ENCODE results near the gene DBNDD1. TPM values are rescaled to one million over a fixed set of nuclear protein-coding genes. Genes with fewer than 3 reads are reported as not detected.

The DBNDD1 gene
- total and polyA plus RNA-seq, 2 donors (not counting 3 experiments of a cell fraction or from before 2014, with no cell fraction given), result 28.2 to 45.7 TPM

DNA sequence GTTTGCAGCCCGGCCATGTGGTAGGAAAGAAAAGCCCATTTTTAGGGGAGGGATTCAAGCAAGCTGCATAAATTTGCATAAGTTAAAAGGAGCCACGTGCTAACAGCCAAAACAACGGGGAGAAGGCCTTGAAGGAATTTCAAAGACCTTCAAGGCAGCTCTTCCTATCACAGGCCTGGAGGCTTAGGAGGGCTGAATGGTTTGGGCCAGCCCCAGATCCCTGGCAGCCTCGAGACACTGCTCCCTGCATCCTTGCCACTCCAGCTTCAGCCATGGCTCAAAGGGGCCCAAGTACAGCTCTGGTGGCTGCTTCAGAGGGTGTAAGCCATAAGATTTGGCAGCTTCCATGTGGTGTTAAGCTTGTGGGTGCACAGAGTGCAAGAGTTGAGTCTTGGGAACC, 35.3 kb upstream of the DBNDD1 start:
- Histone ChIP-seq H2AFZ (ENCODE audit: low read depth, low read length) (no peak overlapping the region), H4K20me1 (replicated peaks; ENCODE audit: control insufficient read depth, extremely low read depth, insufficient read depth, low read length) (no peaks in the 10 kb centered on the region), H3K9ac (replicated peaks; ENCODE audit: extremely low read depth, insufficient read depth, low read length) (no peak overlapping the region), H3K9me1 (replicated peaks; ENCODE audit: control insufficient read depth, extremely low read depth, insufficient read depth, low read length) (no peaks in the 10 kb centered on the region), H3K4me3 (replicated peaks in 1 of 3; ENCODE audit: insufficient read depth in 1 of 3, low read depth in 1 of 3, low read length in 3 of 3) (no peak overlapping the region), H3K27me3 (ENCODE audit: control insufficient read depth in 2 of 2, insufficient read depth in 2 of 2, low read length in 2 of 2) (peaks cover 0 to 2% of the 10 kb centered on the region in 2 experiments), H3K4me2 (ENCODE audit: insufficient read depth, low read length) (no peak overlapping the region), H3K9me3 (replicated peaks; ENCODE audit: control insufficient read depth, insufficient read depth, low read length) (no peaks in the 10 kb centered on the region), H3K4me1 (ENCODE audit: control insufficient read depth, extremely low read depth, insufficient read depth, low read length) (no peaks in the 10 kb centered on the region), H3K79me2 (ENCODE audit: control insufficient read depth, insufficient read depth, low read length) (no peaks in the 10 kb centered on the region), H3K36me3 (ENCODE audit: control insufficient read depth in 2 of 2, extremely low read depth in 1 of 2, insufficient read depth in 2 of 2, low read length in 2 of 2) (no peaks in the 10 kb centered on the region), H3K27ac (ENCODE audit: insufficient read depth, low read depth, low read length) (no peak overlapping the region)
- FAIRE-seq (no peak), DNase-seq (ENCODE audit: low read depth, low spot score) (no peak)
- ChIA-PET POLR2A (no interaction called here), CTCF (interaction anchor here (1.2 kb wide), 1 partner anchor 27 kb away, joined by 3 read pairs; no protein-coding TSS in a partner anchor)
- intact Hi-C loops (cut with micrococcal nuclease), result no loop called here
- TF ChIP-seq POLR2A (IDR thresholded peaks at IDR 0.05; ENCODE audit: low read depth, low read length) (no peak), FOS (IDR thresholded peaks at IDR 0.05; ENCODE audit: borderline replicate concordance, insufficient read depth, low read length) (no peak), MYC (IDR thresholded peaks at IDR 0.05; ENCODE audit: low read depth, low read length) (no peak), POLR2AphosphoS5 (IDR thresholded peaks at IDR 0.05; ENCODE audit: insufficient read depth, low read depth, low read length) (no peak), EZH2 (IDR thresholded peaks at IDR 0.05; ENCODE audit: borderline replicate concordance, low read depth, low read length, severe bottlenecking) (no peak)
- TF ChIP-seq, protein P1, sequence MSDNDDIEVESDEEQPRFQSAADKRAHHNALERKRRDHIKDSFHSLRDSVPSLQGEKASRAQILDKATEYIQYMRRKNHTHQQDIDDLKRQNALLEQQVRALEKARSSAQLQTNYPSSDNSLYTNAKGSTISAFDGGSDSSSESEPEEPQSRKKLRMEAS (IDR thresholded peaks at IDR 0.05; ENCODE audit: insufficient read depth, insufficient read length), result no peak
- TF ChIP-seq, protein P2, sequence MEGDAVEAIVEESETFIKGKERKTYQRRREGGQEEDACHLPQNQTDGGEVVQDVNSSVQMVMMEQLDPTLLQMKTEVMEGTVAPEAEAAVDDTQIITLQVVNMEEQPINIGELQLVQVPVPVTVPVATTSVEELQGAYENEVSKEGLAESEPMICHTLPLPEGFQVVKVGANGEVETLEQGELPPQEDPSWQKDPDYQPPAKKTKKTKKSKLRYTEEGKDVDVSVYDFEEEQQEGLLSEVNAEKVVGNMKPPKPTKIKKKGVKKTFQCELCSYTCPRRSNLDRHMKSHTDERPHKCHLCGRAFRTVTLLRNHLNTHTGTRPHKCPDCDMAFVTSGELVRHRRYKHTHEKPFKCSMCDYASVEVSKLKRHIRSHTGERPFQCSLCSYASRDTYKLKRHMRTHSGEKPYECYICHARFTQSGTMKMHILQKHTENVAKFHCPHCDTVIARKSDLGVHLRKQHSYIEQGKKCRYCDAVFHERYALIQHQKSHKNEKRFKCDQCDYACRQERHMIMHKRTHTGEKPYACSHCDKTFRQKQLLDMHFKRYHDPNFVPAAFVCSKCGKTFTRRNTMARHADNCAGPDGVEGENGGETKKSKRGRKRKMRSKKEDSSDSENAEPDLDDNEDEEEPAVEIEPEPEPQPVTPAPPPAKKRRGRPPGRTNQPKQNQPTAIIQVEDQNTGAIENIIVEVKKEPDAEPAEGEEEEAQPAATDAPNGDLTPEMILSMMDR (IDR thresholded peaks at IDR 0.05; ENCODE audit: extremely low read depth in 1 of 2, insufficient read depth in 1 of 2, low read depth in 1 of 2, low read length in 2 of 2), result no peak
- dilution Hi-C loops (cut with MboI; ENCODE audit: extremely low pct_ligation_motif_present, low sequenced_read_pairs), result no loop called here
- no TSS peak for BruUV-seq (replicated peaks)
